Head of caudate nucleus (tissue), 42 donors: ENCODE data around the gene STK33.
A peak's percentile ranks its signal among the peaks of the same experiment; 100 is the strongest.

Experiments
- DNase-seq, 42 donors: peaks; one replicate each; pipeline versions ENCODE4 v3.0.0 to v3.0.0-alpha.2; 2020 to 2021; ENCODE audit warnings: mixed read lengths in 7 of 42
- intact Hi-C: fragments of 100-400 bp; cut with DNase I; formaldehyde crosslinking; loops from one replicate; pipeline ENCODE4 v1.15.0; 2022

Gene STK33

DNA sequence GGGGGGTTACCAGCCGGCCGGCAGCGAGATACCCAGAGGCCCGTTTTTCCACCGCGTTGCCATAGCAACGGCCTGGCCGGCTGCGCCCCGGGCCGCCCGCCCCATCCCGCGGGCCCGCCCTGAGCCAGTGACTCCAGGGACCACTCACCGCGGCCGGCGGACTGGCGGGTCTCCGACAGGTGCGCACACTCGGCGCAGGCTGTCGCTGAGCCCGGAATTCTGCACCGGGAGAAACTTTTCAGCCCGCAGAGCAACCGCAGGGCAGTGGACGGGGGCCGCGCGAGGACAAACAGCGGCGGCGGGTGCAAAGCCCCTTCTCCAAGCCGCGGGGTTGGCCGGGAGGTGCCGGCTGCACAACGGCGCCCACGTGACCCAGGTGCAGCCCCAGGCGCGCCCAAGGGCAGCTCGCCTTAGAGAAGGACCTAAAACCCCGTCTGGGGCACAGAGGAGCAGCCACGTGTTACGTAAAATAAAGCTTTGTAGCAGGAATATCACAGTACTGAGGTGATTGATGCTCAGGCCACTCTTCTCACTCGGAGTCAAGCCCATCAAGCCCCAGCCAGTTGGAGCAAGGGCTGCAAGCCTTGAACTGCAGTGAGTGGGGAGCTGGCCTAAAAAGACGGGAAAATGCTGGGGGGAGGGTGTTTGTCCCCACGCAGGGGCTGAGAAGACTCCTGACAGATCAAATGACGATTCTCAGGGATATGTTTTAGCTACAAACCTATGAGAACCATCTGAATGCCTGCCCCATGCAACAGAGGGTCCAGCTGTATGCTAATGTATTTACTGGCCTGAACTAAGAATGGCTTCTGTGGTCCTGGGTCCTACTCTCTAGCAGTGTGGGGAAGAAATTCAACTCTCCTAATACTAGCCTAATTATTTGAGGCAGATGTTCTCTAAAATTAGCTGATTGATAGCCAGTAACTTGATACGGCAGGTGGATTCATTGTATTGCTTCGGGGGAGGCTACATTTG is at the start of gene STK33:
STK33 (minus strand) TSS at position 294 of the 975 bp plus-strand sequence. CDS start 119,323 bp downstream, outside the sequence.
- intact Hi-C loops: no loop called here
- peak in 32 of 42 donors; percentile 7 to 63 (median 40) for DNase-seq

- no peak for DNase-seq
- intact Hi-C loops: no loop called here
Observed at GRCh38 chr11:8642196-8642841, 48.3 kb upstream of the STK33 start.

GRCh38 chr11:8641332-8641731 is 47.3 kb upstream of the STK33 start:
- DNase-seq: no peak
- intact Hi-C loops: no loop called here

DNA sequence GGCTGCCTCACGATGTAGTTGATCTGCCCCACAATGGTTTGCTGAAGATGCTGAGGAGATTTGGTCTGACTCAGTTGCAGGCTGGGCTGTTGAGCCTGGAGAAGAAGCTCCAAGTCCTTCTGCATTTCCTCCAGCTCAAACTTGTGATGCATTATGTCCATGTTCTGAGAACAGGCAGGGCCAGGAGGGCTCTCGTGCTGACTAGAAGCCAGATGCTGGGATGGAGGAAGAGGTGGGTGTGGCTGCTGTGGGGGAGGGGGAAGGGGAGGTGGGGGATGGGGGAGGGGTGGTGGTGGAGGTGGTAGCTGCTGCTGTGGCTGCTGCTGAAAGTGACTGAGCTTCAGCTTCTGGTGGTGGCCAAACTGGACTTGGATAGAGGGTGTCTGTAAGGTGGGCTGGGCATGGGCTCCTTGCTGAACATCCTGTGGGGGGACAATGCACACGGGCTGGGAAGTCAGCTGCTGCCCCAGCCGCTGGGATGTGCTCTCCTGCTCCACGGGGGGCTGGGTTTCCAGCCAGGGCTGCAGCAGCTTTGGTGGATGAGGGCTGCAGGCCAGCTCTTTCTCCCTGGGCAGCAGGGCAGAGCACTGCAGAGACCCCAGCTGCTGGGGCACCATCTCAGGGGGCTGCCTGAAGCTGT is 46.4 kb upstream of the STK33 start:
- no peak for DNase-seq

GRCh38 chr11:8639655-8640054 is 45.6 kb upstream of the STK33 start:
- DNase-seq: no peak

More for the DNA sequence above, 46.4 kb upstream of the STK33 start:
- intact Hi-C loops: no loop called here

DNA sequence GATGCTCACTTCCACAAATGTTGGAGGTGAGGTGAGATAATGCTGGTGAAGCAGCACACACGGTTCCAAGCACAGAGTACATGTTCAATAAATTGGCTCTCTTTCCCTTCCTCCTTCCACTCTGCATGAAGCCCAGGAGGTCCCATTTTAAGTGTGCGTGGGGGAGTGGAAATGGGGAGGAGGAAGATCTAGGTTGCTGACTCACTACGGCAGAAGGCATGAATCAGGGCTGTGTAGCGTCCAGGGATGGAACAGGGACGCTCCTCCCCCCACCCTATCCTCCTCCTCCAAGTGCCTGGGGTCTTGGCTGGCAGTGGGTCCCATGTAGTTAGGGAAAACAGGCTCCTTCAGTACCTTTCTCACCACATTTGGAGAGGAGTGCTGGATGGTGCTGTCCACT is 44.3 kb upstream of the STK33 start:
- peak in 16 of 42 donors; percentile 4 to 60 (median 26) for DNase-seq
- intact Hi-C loops: no loop called here

More at GRCh38 chr11:8639655-8640054, 45.6 kb upstream of the STK33 start:
- intact Hi-C loops: no loop called here

GRCh38 chr11:8636127-8636526 is 42.1 kb upstream of the STK33 start:
- no peak for DNase-seq
- intact Hi-C loops: no loop called here

GRCh38 chr11:8634498-8634897 is 40.5 kb upstream of the STK33 start:
- intact Hi-C loops: no loop called here
- no peak for DNase-seq

DNA sequence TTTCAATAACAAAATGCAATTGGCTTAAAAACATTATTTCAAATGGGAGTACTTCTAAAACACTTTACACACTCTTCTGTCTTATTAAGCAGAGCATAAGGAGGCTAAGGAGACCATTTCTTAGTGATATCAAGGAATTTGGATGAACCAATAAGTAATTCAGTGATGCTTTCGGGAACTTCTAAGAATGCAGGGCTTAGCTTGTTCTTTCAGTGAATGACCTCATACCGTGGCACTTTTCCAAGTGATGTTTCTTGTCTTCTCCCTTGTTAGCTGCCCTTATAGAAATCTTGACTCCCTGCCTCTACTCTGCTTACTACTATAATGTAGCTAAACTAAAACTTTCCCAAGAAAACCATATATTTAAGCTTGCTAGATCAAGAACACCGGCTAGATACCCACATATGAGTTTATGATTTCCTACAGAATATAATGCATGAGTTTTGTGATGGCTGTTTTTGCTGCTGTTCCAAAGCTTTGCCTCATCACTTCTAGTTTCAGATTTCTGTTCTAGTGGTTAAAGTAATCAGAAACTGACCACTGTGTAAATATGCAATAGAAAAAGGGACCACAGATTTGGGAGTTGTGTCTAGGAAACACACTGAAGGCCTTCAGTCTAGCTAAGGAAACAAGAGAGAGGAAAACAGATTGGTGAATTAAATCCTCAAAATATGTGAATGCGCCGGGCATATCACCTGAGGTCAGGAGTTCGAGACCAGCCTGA is 37.5 kb upstream of the STK33 start:
- intact Hi-C loops: no loop called here
- no peak for DNase-seq

GRCh38 chr11:8624698-8625097 is 30.7 kb upstream of the STK33 start:
- DNase-seq: no peak

GRCh38 chr11:8621147-8621546 is 27.1 kb upstream of the STK33 start:
- no peak for DNase-seq
- intact Hi-C loops: no loop called here

More at GRCh38 chr11:8624698-8625097, 30.7 kb upstream of the STK33 start:
- intact Hi-C loops: no loop called here

DNA sequence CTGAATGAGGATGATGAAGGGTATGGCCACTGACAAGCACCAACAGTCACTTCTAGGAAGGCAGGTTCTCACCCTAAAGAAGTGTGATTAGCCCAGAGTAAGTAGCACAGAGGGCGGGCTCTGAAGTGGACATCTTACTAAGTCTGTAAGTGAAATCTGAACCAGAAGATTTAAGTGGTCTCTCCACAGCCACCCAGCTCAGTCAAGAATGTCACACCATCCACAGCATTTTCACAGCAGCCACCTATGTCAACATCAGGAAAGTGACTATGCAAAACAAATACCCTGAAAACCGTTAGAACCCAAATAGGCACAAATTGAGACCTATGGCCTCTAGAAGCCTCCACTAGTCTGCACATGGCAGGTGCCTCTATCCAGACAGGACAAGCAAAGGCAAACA is 23.0 kb upstream of the STK33 start:
- intact Hi-C loops: no loop called here
- no peak for DNase-seq

DNA sequence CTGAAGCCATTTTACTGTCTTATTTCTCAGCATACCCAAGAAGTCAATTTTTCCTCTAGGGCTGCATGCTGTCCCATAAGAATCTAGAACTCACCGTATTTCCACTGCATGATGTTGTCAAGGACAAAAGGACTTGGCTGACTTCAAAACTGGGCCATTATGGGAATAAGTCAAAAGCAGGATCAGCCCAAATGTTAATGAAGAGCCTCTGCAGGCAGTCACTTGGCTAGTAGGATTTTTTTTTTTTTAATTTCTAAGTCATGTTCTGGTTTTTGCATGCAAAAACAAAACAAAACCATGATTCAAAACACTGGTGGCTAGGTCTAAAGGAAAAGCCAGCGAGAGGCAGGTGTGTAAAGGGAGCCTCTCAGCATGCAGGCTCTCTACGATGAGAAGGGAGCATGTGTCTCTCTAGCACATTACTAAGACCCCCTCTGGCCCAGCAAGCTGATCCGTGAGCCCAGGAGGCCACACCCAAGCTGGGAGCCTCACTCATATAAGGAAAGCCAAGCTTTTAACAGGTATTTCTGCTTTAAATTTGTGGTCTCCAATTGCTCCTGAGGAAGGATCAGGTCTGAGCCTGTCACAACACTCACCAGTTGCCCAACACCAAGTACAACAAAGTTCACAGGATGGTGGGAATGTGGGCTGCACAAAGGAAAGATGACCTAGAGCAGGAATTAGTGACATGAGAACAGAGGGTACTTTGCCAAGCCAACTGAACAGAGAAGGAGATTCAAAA is 21.4 kb upstream of the STK33 start:
- no peak for DNase-seq
- intact Hi-C loops: no loop called here

DNA sequence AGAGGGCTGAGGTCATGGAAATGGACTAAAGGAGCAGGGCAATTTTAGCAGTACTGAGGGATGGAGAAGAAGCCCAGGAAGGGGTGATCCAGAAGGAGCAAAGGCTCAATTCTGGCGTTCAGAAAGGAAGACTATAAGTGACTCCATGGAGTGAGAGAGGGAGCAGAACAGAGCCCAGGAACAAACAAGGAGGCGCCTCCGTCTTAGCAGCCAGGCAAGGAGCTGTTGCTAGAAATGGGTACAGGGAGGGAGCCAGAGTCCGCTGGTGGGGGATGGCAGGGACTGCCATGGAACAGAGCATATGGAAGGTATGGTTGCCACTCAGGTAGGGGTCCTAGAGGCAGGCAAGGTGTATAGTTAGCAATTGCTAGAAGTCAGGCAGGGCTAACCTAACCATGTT is 20.5 kb upstream of the STK33 start:
- no peak for DNase-seq
- intact Hi-C loops: no loop called here

GRCh38 chr11:8613036-8613435 is 19.0 kb upstream of the STK33 start:
- intact Hi-C loops: no loop called here
- DNase-seq: no peak

DNA sequence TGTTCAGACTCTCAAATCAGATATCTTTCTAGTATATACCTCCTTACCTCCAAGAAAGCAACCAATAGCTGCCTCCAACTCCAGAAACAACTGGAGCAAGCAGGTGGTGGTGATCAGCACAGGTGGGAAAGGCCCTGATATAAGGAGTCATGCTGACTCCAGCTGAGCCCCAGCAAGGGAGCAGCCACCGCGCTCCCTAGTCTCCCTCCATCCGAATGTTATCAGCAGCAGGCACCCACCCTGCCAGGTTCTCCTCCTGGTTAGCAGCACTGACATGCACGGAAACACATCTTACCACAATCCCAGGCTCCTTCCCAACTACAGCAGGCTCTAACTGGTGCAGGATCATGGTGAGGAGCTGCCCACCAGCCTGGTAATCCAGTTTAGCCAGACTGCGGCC is 18.5 kb upstream of the STK33 start:
- intact Hi-C loops: no loop called here
- no peak for DNase-seq

DNA sequence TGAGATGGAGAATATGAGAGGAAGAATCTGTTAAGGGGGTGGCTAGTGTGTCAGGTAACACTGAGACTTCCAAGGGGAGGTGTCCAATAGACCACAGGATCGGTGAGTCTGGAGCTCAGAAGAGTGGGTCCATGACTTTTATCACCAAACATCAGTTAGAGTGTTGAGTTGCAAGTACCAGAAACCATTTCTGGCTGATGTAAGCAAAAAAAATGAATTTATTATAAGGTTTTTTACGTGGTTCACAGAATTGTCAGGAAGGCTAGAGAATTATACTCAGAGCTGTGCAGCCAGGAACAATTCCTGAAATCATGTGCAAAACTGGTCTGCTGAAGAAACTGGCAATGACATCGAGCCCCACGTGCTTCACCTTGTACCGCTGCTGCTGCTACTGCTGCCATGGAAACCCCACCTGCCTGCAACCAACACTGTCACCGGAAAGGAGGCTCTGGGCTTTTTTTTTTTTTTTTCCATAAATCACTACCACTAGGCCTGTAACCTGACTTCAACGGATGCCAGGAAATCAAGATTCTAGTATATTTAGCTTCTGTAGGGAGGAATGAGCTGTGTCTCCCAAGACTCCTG is 16.6 kb upstream of the STK33 start:
- intact Hi-C loops: no loop called here
- DNase-seq: peak; percentile 21 to 91 (median 74)

- DNase-seq: peak in 10 of 42 donors; percentile 13 to 59 (median 22)
Observed at GRCh38 chr11:8608652-8609051, 14.6 kb upstream of the STK33 start.

More at GRCh38 chr11:8608652-8609051, 14.6 kb upstream of the STK33 start:
- intact Hi-C loops: no loop called here
